GM23248 (cell line): ENCODE results near the gene PMVK.

ENCODE experiments used
- EZH2 ChIP-seq: fragments of 200-600 bp; sonication (generic); IDR thresholded peaks from 2 replicates; pipeline ENCODE4 v1.6.1; 2018; ENCODE audit warnings: antibody characterized with exemption, mild to moderate bottlenecking; ENCODE audit not compliant: insufficient read depth, poor library complexity, severe bottlenecking
- EZH2phosphoT487 ChIP-seq: fragments of 200-600 bp; sonication (generic); IDR thresholded peaks from 2 replicates; pipeline ENCODE4 v1.6.1; 2018; ENCODE audit warnings: antibody characterized with exemption, moderate library complexity, mild to moderate bottlenecking, low read depth; ENCODE audit not compliant: insufficient read depth

GRCh38 chr1:154911691-154912550 lies 24.6 kb downstream of the PMVK start:
- TF ChIP-seq EZH2phosphoT487 (no peak), EZH2 (no peak)
